Mesothelial cell of epicardium (in vitro differentiated cells): Measurements from ENCODE around the gene IL19. TPM values are rescaled to one million over a fixed set of nuclear protein-coding genes. Genes with fewer than 3 reads are reported as not detected.

Source experiments
- DNase-seq, 2 experiments: peaks; one replicate each; pipeline ENCODE4 v3.0.0; 2021; ENCODE audit warnings: low spot score in 2 of 2; ENCODE audit not compliant: unreplicated experiment in 2 of 2
- H3K27ac Mint-ChIP-seq: 2 replicates; pipeline ENCODE4 v1.8.0; 2021; ENCODE audit warnings: mixed read lengths
- H3K27me3 Mint-ChIP-seq: 2 replicates; pipeline ENCODE4 v1.8.0; 2021; ENCODE audit warnings: low read depth, mixed read lengths
- H3K36me3 Mint-ChIP-seq: 2 replicates; pipeline ENCODE4 v1.8.0; 2021; ENCODE audit warnings: mixed read lengths
- H3K4me1 Mint-ChIP-seq: 2 replicates; pipeline ENCODE4 v1.8.0; 2021; ENCODE audit warnings: mixed read lengths
- H3K4me3 Mint-ChIP-seq: 2 replicates; pipeline ENCODE4 v1.8.0; 2021; ENCODE audit warnings: mild to moderate bottlenecking, moderate library complexity, mixed read lengths
- H3K9me3 Mint-ChIP-seq: 2 replicates; pipeline ENCODE4 v1.8.0; 2021; ENCODE audit warnings: mixed read lengths
- total RNA-seq: library from RNA; stranded (reverse); gene quantifications from 3 replicates; pipeline ENCODE4 v1.2.1, GENCODE V29; 2021
- TF ChIP-seq, protein P1 (sequence below): fragments of 200-600 bp; sonication (generic); IDR thresholded peaks from one replicate; pipeline ENCODE4 v1.5.0; 2021; ENCODE audit warnings: antibody characterized with exemption; ENCODE audit not compliant: unreplicated experiment

The IL19 gene
- total RNA-seq, 1 donor from 2014 or later = not detected

DNA sequence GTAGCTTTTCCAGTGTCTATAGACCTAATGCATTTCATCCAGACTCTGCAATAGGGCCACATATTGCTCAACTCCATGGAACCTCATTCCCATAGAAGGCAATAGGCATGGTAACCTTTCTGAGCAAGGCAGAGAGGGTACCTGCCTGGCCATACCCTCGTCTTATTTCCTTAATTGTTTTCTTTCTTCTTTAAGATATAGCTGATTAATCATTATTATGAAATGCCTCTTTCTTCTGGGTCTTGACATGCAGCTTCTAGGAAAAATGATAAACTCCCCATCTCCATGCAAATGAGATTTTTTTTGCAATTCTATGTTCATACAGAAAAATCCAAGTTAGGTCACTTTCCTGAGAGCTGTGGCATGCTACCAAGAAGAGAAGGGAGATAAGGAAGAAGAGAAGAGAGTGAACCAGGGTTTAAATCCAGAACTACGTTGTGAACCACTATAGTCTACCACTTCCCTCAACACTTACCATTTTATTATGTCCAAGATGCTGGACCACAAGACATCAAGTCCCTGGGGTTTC is 61.8 kb downstream of the IL19 start:
- no peak for DNase-seq
- Mint-ChIP-seq H3K36me3 (no peaks in the 10 kb centered on the region), H3K4me1 (peaks cover 14% of the 10 kb centered on the region), H3K27ac (no peak overlapping the region), H3K9me3 (no peaks in the 10 kb centered on the region), H3K27me3 (peaks cover 30% of the 10 kb centered on the region), H3K4me3 (no peak overlapping the region)
- TF ChIP-seq, protein P1, sequence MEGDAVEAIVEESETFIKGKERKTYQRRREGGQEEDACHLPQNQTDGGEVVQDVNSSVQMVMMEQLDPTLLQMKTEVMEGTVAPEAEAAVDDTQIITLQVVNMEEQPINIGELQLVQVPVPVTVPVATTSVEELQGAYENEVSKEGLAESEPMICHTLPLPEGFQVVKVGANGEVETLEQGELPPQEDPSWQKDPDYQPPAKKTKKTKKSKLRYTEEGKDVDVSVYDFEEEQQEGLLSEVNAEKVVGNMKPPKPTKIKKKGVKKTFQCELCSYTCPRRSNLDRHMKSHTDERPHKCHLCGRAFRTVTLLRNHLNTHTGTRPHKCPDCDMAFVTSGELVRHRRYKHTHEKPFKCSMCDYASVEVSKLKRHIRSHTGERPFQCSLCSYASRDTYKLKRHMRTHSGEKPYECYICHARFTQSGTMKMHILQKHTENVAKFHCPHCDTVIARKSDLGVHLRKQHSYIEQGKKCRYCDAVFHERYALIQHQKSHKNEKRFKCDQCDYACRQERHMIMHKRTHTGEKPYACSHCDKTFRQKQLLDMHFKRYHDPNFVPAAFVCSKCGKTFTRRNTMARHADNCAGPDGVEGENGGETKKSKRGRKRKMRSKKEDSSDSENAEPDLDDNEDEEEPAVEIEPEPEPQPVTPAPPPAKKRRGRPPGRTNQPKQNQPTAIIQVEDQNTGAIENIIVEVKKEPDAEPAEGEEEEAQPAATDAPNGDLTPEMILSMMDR = no peak

DNA sequence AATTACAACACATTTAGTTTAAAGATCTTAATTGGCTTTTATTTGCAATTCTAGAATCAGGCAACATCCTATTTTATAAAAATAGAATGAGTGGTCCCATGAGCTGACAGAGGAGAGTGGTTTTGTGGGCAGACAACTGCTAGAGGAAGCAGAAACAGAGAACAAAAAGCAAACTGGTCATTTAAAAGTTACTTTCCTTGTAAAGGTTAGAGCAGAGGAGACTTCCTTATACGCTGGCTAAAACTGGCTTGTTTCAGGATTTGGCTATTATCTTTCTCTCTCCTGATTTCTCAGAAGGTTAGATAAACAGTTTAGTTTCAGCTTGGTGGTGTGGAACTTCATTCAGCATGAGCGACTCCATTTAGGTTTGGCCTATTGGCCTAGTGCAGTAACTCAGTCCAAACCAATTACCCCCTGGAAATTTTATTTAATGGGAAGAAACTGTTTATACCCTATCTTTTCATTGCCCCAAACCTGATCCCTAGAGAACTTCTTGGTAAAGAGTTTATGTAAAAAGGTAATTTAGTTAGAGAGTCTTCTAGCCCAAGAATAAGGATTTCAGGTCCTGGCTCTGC is 62.6 kb downstream of the IL19 start:
- Mint-ChIP-seq H3K27ac (no peak overlapping the region), H3K4me1 (peaks cover 14% of the 10 kb centered on the region), H3K4me3 (no peak overlapping the region), H3K27me3 (peaks cover 38% of the 10 kb centered on the region), H3K36me3 (no peaks in the 10 kb centered on the region), H3K9me3 (no peaks in the 10 kb centered on the region)
- TF ChIP-seq, protein P1 = no peak
- no peak for DNase-seq

- TF ChIP-seq, protein P1 = no peak
- peaks cover 14% of the 10 kb centered on the region for H3K4me1 Mint-ChIP-seq
- no peak overlapping the region for H3K27ac Mint-ChIP-seq
- no peak overlapping the region for H3K4me3 Mint-ChIP-seq
- H3K9me3 Mint-ChIP-seq = no peaks in the 10 kb centered on the region
- DNase-seq = no peak
- H3K36me3 Mint-ChIP-seq = no peaks in the 10 kb centered on the region
- H3K27me3 Mint-ChIP-seq = peaks cover 42% of the 10 kb centered on the region
Measured at GRCh38 chr1:206833801-206834200, 63.2 kb downstream of the IL19 start.

GRCh38 chr1:206834217-206834616 is 63.6 kb downstream of the IL19 start:
- Mint-ChIP-seq H3K27ac (no peak overlapping the region), H3K9me3 (no peaks in the 10 kb centered on the region), H3K4me3 (no peak overlapping the region), H3K4me1 (peaks cover 14% of the 10 kb centered on the region), H3K27me3 (peaks cover 46% of the 10 kb centered on the region), H3K36me3 (no peaks in the 10 kb centered on the region)
- TF ChIP-seq, protein P1 = no peak
- no peak for DNase-seq

GRCh38 chr1:206834711-206835110 is 64.1 kb downstream of the IL19 start:
- Mint-ChIP-seq H3K9me3 (no peaks in the 10 kb centered on the region), H3K4me3 (no peak overlapping the region), H3K27ac (no peak overlapping the region), H3K4me1 (peaks cover 14% of the 10 kb centered on the region), H3K36me3 (no peaks in the 10 kb centered on the region), H3K27me3 (peaks cover 51% of the 10 kb centered on the region)
- TF ChIP-seq, protein P1 = no peak
- DNase-seq = no peak
